ENCODE results near the gene CKS2.

CKS2 gene

GRCh38 chr9:89363311-89363670 is 52.3 kb downstream of the CKS2 start:
- TF ChIP-seq, protein P1, sequence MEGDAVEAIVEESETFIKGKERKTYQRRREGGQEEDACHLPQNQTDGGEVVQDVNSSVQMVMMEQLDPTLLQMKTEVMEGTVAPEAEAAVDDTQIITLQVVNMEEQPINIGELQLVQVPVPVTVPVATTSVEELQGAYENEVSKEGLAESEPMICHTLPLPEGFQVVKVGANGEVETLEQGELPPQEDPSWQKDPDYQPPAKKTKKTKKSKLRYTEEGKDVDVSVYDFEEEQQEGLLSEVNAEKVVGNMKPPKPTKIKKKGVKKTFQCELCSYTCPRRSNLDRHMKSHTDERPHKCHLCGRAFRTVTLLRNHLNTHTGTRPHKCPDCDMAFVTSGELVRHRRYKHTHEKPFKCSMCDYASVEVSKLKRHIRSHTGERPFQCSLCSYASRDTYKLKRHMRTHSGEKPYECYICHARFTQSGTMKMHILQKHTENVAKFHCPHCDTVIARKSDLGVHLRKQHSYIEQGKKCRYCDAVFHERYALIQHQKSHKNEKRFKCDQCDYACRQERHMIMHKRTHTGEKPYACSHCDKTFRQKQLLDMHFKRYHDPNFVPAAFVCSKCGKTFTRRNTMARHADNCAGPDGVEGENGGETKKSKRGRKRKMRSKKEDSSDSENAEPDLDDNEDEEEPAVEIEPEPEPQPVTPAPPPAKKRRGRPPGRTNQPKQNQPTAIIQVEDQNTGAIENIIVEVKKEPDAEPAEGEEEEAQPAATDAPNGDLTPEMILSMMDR (IDR thresholded peaks at IDR 0.05; ENCODE audit: extremely low read depth, insufficient read depth, missing control alignments), result no peak
- DNase-seq (ENCODE audit: low spot score), result no peak
- in situ Hi-C loops (cut with MboI; ENCODE audit: low pct_unique_long_range_greater_than_20kb, low sequenced_read_pairs, unreplicated experiment), result no loop called here

DNA sequence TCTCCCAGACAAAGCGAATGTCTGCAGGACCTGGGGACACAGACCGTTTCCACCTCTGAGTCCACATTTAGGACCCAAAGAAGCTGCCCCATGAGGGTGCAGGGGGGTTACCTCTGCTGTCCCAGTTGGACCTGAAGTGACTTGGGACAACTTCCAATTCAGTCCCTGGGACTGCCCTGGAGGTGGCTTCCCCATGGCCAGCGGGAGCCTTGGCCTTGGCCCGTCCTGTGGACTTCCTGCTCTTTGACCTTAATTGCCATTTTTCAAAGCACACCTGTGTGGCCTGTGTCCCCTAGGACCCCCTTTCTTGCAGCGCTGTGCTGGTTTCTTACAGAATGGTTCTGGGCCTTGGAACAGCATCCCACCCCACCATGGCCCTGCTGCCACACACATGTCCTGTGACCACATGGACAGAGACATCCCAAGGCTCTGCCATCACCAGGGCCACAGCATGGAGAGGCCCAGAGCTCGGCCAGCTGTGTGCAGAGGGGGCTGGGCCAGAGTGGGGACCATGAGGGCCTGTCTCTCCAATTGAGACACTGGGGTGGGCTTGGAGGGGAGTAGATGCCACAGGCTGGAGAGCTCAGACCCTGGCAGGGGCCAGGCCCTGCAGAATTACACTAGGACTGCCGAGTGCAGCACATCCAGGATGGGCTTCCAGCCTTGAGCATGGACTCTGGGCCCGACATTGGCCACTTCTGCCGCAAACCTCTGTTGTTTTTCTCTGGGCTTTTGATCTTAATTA is 53.1 kb downstream of the CKS2 start:
- in situ Hi-C loops (cut with MboI; ENCODE audit: low pct_unique_long_range_greater_than_20kb, low sequenced_read_pairs, unreplicated experiment), result no loop called here
- TF ChIP-seq, protein P1 (IDR thresholded peaks at IDR 0.05; ENCODE audit: extremely low read depth, insufficient read depth, missing control alignments), result no peak
- DNase-seq (ENCODE audit: low spot score), result no peak

DNA sequence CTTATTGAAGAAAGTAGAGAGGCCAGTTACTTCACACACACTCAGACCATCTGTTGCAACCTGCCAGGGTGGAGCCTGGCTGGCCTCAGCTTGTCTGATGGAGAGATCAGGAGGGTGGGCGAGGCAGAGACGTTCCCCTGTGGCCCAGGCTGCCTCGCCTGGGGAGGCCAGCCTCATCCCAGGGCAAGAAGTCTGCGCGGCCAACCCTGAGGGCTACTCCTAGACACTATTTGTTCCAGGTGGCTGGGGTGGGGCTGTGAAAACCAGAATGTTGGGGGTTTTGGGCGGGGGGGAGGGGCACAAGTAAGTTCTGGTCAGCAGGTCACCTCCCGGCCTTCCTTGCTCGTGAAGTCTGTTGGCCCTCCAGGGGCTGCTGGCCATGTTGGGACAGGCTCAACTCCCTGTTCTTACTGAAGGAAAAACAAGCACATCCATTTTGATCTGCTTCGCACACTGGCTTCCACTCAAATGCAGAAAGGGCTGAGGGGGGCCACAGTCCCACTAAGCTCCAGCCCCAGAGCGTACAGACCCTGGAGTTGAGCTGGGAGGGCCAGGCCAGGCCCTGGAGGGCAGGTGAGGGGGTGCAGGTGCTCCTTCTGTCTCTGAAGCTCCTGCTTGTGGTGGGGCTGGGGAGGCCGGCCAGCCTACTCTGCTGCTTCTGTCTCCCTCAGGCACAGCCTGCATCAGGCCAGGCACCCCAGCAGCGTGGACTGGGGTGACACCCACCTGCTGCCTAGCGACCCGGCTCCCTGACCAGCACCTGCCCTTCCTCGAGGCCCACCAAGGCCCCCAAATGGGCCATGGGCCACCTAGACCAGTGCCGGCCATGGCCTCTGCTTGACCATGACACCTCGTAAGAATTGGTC is 53.9 kb downstream of the CKS2 start:
- TF ChIP-seq, protein P1 (IDR thresholded peaks at IDR 0.05; ENCODE audit: extremely low read depth, insufficient read depth, missing control alignments), result no peak
- DNase-seq (ENCODE audit: low spot score), result no peak
- in situ Hi-C loops (cut with MboI; ENCODE audit: low pct_unique_long_range_greater_than_20kb, low sequenced_read_pairs, unreplicated experiment), result no loop called here

DNA sequence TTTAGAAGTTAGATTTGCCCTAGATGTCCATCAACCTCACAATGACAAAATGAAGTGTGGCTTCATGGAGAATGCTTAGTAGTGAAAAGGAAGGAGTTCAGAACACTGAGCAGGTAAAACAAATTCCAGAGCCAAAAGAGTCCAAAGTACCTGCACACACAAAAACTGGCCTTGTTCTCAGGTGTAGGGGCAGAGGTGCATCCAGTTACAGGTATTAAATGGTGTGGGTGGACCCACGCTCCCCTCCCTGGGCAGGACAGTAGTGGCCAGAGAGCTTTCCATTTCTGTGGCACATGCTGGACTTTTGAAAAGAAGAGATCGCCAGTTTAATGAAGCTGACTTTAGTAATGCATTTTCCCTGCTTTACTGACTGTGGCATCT is 54.5 kb downstream of the CKS2 start:
- DNase-seq (ENCODE audit: low spot score), result no peak
- in situ Hi-C loops (cut with MboI; ENCODE audit: low pct_unique_long_range_greater_than_20kb, low sequenced_read_pairs, unreplicated experiment), result no loop called here
- TF ChIP-seq, protein P1 (IDR thresholded peaks at IDR 0.05; ENCODE audit: extremely low read depth, insufficient read depth, missing control alignments), result no peak

All from GM13977 (cell line).